H7 (cell line): ENCODE data around the gene SNRNP200. TPM values are rescaled to one million over a fixed set of nuclear protein-coding genes. Genes with fewer than 3 reads are reported as not detected.
A peak's percentile ranks its signal among the peaks of the same experiment; 100 is the strongest.
"Not testable (repeated sequence)": the region's sequence is repeated elsewhere in the genome, so short reads cannot be mapped to it uniquely, and the experiment has no call there.

Source experiments
- DNase-seq: peaks from one replicate; pipeline ENCODE4 v3.0.0; 2012
- H3K27me3 ChIP-seq: 2 replicates; pipeline ENCODE4 v1.6.0; 2011; ENCODE audit warnings: mild to moderate bottlenecking, low read length; ENCODE audit not compliant: control insufficient read depth, insufficient read depth
- H3K36me3 ChIP-seq: replicated peaks from 2 replicates; pipeline ENCODE4 v1.5.1; 2011; ENCODE audit warnings: low read length; ENCODE audit not compliant: control insufficient read depth, insufficient read depth
- H3K4me3 ChIP-seq: 2 replicates; pipeline ENCODE4 v1.5.1; 2011; ENCODE audit warnings: low read depth, mild to moderate bottlenecking, control low read depth, low read length, moderate library complexity; ENCODE audit not compliant: insufficient read depth
- total RNA-seq: library from RNA; depleted of rRNA; stranded (reverse); fragments of >200 nt; shearing (Covaris generic); gene quantifications from 2 replicates; pipeline ENCODE4 v1.2.3, GENCODE V29; 2014

The SNRNP200 gene
- total RNA-seq, 1 experiment from 2014 or later, result 60.5 TPM

DNA sequence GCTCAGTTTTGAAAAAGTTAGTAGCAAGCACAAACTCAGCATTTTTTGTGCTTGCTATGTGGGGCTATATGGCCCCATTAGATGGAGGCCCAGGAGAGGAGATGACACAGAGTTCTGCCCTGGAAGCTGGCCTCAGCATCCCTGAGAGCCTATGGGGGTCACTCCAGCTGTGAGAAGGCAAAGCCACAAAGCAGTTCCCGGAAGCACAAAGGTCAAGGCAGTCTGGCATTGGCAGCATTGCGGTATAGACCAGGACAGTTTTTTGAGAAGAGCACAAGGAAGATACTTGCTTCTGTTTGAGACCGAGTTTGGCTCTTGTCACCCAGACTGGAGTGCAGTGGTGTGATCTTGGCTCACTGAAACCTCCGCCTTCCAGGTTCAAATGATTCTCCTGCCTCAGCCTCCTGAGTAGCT lies 12.2 kb upstream of the SNRNP200 start:
- H3K27me3 ChIP-seq, result peaks cover 33% of the 10 kb centered on the region
- H3K4me3 ChIP-seq, result no peak overlapping the region
- H3K36me3 ChIP-seq, result no peaks in the 10 kb centered on the region
- DNase-seq, result no peak

GRCh38 chr2:96316999-96317398 lies 11.7 kb upstream of the SNRNP200 start:
- no peaks in the 10 kb centered on the region for H3K36me3 ChIP-seq
- H3K4me3 ChIP-seq, result no peak overlapping the region
- no peak for DNase-seq
- H3K27me3 ChIP-seq, result peaks cover 29% of the 10 kb centered on the region

DNA sequence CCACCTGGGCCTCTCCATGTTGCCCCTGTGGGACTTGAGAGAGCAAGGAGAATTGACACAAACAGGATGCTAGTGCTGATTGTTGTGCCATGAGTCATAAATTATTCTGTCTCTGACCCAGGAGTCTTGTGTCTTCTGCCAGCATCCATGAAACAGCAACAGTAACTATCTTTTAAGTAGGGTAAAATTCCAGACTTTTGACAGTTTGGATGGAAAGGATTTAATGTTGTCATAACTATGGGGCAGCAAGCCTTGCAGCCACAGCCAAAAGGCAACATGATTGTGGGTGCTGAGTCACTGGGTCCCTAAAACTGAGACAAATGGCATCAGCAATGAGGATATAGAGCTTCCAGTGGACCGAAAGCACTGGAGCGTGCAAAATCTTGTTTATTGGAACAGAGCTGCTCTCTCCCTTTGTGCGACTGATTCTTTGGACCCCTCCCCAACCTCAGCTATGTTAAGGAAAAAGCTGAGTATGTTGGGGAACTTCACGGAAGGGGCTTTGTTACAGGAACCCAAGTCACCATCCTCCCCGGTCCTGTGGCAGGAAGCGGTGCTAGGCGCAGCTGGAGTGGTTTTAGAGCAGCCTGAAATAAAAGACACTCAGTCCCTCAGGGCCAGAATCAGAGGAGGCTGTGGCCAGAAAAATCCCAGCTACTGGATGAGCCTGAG lies 10.2 kb upstream of the SNRNP200 start:
- H3K36me3 ChIP-seq, result no peaks in the 10 kb centered on the region
- DNase-seq, result no peak
- H3K27me3 ChIP-seq, result peaks cover 14% of the 10 kb centered on the region

GRCh38 chr2:96315005-96315399 lies 9.7 kb upstream of the SNRNP200 start:
- H3K4me3 ChIP-seq, result no peak overlapping the region
- no peaks in the 10 kb centered on the region for H3K36me3 ChIP-seq
- peaks cover 9% of the 10 kb centered on the region for H3K27me3 ChIP-seq
- no peak for DNase-seq

More for the DNA sequence above, 10.2 kb upstream of the SNRNP200 start:
- no peak overlapping the region for H3K4me3 ChIP-seq

GRCh38 chr2:96308248-96308647 lies 2.9 kb upstream of the SNRNP200 start:
- no peak for DNase-seq
- H3K27me3 ChIP-seq, result no peaks in the 10 kb centered on the region
- no peak overlapping the region for H3K4me3 ChIP-seq
- peaks cover 7% of the 10 kb centered on the region for H3K36me3 ChIP-seq

GRCh38 chr2:96306370-96306769 lies 1.0 kb upstream of the SNRNP200 start:
- H3K27me3 ChIP-seq, result no peaks in the 10 kb centered on the region
- peaks cover 25% of the 10 kb centered on the region for H3K36me3 ChIP-seq
- H3K4me3 ChIP-seq, result peak overlapping the region; percentile 55
- no peak for DNase-seq

DNA sequence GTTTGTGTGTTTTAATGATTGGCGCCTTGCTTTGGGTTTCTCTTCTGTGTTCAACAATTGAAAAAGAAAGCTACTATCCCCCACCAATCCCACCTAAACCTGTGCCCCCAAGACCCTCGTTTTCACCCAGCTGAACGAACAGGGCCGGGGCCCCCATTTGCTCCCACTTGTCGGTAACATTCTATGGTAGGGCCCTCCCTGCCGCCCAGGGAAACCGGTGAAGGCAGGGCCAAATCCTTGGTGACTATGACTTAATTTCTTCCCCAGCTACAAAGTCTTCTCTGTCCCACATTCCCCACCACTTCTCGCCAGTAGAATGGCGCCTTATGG lies 598 bp upstream of the SNRNP200 start:
- peaks cover 28% of the 10 kb centered on the region for H3K36me3 ChIP-seq
- H3K27me3 ChIP-seq, result no peaks in the 10 kb centered on the region
- H3K4me3 ChIP-seq, result peak overlapping the region; percentile 55
- no peak for DNase-seq

DNA sequence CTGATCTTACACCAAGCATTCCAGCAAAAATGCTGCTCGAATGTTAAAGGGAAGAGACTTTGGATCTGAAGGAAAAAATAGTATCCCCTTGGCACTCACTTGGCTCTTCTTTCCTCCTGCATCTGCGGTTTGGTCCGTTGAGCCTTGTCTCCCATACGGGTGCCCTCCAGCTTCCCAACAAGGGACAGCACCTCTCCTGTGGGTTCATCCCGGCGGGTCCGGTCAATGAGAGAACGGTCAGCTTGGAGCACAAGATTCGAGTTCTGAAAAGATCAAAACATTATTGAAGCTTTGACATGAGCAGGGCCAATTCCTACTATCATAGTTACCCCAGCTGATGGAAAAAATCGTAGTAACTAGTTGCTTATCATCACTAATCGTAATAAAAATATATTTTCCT lies 740 bp downstream of the SNRNP200 start:
- no peak for DNase-seq
- Histone ChIP-seq H3K4me3 (peak overlapping the region; percentile 55), H3K36me3 (peaks cover 36% of the 10 kb centered on the region), H3K27me3 (no peaks in the 10 kb centered on the region)

GRCh38 chr2:96301865-96302264 lies 3.5 kb downstream of the SNRNP200 start:
- H3K4me3 ChIP-seq, result no peak overlapping the region
- peaks cover 61% of the 10 kb centered on the region for H3K36me3 ChIP-seq
- no peaks in the 10 kb centered on the region for H3K27me3 ChIP-seq
- no peak for DNase-seq

GRCh38 chr2:96296925-96297324 lies 8.4 kb downstream of the SNRNP200 start:
- H3K4me3 ChIP-seq, result no peak overlapping the region
- H3K36me3 ChIP-seq, result peaks cover 70% of the 10 kb centered on the region
- no peak for DNase-seq
- no peaks in the 10 kb centered on the region for H3K27me3 ChIP-seq

- DNase-seq, H3K4me3 ChIP-seq: not testable (repeated sequence)
- H3K36me3 ChIP-seq, result peaks cover 77% of the 10 kb centered on the region
Measured at GRCh38 chr2:96294271-96294670, 11.1 kb downstream of the SNRNP200 start.

GRCh38 chr2:96291751-96292150 lies 13.6 kb downstream of the SNRNP200 start:
- no peak overlapping the region for H3K4me3 ChIP-seq
- no peak for DNase-seq
- H3K27me3 ChIP-seq, result no peaks in the 10 kb centered on the region
- peaks cover 79% of the 10 kb centered on the region for H3K36me3 ChIP-seq

More at GRCh38 chr2:96294271-96294670, 11.1 kb downstream of the SNRNP200 start:
- not testable (repeated sequence) for H3K27me3 ChIP-seq

DNA sequence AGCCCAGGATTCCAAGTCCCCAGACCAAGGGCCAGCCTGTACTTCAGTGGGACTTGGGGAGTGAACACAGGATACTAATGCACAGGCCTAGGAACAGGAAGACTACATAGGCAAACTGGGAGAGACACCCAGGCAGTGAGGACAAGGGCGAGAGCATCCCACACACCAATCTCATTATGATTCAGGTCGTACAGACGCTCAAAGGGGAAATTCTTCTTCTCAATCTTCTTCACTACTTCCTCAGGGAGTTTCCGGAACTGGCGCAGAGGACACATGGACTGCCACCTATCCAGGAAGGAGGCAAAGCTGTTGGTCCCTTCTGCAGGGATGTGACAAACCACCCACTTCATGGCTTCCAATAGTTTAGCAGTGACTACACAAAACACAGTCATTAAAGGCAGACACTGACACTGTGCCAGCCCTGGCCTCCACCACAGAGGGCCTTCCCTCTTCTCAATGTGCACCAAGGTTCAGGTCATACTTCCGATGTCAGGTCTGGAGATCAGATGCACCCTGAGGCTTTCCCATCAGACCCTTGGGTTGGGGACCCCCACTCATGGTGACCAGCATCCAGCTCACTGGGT lies 18.0 kb downstream of the SNRNP200 start:
- peaks cover 91% of the 10 kb centered on the region for H3K36me3 ChIP-seq
- no peaks in the 10 kb centered on the region for H3K27me3 ChIP-seq
- H3K4me3 ChIP-seq, result no peak overlapping the region
- no peak for DNase-seq

DNA sequence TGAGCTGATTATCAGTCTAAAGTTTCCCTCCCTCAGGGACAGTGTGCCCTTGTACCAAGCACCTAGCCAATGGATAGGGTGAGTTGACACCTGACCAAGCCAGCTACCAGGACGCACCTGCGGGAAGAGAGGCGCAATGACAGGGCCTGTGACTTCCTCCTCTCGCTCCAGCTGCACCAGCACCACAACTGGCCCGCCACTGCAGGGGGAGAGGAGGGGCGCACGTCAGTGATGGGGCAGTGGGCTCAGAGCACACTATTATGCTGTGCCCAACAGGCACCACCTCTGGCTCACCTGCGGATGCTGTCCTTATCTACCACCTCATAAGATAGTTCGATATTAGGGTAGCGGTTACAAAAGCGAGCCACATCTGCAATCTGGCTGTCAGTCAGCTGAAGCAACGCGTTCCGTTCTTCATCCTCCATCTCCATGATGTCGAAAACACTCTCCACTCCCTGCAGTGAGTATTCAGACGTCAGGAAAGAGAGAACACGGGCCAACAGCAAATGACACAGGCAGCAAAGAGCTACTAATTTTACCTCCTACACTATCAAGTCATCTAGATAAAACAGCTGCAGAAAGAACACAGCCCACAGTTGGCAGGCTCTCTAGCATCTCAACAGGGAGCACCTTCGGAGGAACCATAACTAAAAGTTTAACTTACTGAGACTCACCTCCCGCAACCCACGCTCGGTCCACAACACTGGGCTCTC lies 28.4 kb downstream of the SNRNP200 start:
- H3K36me3 ChIP-seq, result peaks cover 53% of the 10 kb centered on the region
- no peak for DNase-seq
- H3K27me3 ChIP-seq, result no peaks in the 10 kb centered on the region
- no peak overlapping the region for H3K4me3 ChIP-seq

GRCh38 chr2:96274355-96275056 lies 30.8 kb downstream of the SNRNP200 start:
- Histone ChIP-seq H3K4me3 (no peak overlapping the region), H3K27me3 (no peaks in the 10 kb centered on the region), H3K36me3 (peaks cover 50% of the 10 kb centered on the region)
- no peak for DNase-seq
